Germinal center (tissue), 1 donor: Measurements from ENCODE around the gene LYL1.

ENCODE experiments used
- DNase-seq: peaks from one replicate; pipeline ENCODE4 v3.0.0; 2012; ENCODE audit warnings: mixed read lengths, low spot score

LYL1 gene

DNA sequence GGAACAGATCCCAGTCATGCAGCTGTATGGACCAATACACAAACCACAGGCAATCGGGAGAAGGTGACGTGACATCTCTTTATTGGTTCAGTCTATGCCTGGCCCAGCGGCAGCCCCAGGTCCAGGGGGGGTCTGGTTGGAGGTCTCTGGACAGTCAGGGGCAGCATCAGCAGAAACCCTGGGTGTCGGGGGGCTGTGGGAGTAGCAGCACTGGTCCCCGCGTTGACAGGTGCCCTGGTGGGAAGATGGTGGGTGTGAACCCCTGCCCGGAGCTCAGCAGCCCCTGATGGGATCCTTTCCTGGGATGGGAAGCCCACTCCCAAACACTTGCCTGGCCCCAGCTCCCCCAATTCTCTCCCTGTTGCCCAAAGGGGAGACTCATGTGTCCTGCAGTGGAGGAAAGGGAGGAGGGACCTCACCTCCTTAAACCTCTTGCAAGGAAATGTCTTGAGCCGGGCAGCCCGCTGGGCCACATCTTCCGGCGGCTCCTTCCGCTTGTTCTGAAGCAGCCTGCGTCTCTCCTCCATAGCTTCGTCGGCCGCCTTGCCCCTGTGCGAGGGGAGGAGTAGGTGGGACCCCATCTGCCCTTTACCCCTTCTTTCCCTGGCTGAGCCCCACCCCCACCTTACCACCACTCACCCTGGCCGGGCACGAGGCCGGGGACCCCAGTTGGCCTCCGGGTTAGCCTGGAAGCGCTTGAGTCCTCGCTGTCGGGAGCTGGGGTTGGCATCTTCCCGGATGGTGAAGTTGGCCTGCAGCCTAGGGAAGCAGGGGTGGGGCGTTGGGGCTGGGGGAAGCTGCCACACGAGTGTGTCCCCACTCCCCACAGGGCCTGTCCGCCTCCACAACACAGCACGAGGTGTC lies 2.4 kb upstream of the LYL1 start:
- no peak for DNase-seq

DNA sequence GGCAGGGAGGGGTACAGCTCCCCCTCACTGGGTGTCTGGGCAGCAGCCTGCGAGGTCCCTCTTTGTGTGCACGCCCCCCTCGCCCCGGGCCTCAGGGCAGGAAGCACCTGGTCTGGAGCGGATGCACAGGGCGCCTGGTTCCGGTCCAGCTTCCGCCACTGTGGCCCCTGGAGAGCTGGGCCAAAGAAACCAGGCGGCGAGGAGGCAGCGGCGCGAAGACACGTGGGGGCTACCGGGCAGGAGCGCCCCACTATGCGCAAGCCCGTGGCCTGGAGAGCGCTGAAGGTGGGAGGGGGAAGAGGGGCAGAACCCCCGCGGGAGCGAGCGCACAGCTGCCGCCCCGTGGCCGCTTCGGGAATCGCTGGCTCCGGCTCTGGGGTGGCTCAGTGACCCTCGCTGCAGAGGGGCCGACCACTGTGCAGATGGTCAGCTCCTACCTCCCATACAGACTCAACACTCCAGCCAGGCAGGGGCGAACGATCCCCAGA lies 1.7 kb upstream of the LYL1 start:
- DNase-seq: peak; percentile 95

DNA sequence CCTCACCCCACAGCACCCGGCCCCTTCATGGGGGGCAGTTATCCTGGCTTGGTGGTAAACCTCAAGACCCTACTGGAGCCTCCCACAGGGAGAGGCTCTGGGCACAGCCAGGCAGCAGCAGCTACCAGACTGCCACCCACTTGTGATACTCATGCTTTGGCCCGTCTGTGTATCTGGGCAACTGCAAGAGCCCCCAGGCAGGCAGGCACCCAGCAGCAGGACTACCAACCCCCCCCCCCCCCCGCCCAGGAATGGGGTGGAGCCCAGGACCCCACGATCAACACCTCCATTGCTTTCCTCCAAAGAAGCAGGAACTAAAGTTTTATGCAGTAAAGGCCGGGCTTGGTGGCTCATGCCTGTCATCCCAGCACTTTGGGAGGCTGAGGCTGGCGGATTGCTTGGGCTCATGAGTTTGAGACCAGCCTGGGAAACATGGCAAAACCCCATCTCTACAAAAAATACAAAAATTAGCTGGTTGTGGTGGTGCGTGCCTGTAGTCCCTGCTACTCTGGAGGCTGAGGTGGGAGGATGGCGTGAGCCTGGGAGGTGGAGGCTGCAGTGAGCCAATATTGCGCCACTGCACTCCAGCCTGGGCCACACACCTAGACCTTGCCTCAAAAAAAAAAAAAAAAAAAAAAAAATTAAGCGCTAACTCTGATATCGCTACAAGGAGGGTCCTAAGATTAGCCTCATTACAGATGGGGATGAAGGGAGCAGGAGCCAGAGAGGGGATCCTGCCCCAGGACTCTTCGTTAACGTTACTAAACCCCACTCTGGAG lies 1.1 kb upstream of the LYL1 start:
- no peak for DNase-seq

DNA sequence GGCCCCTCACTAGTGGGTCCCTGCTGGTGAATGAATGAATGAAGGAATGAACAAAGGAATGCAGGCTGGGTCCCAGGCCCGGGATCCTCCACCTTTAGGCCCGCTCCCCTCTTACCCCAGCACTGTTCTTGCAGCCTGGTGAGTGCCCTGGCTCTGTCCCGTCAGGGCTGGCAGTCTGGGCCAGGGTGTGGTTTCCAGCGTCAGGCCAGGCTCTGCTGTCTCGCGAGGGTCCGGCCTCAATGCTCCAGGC lies 317 bp downstream of the LYL1 start:
- DNase-seq: no peak

DNA sequence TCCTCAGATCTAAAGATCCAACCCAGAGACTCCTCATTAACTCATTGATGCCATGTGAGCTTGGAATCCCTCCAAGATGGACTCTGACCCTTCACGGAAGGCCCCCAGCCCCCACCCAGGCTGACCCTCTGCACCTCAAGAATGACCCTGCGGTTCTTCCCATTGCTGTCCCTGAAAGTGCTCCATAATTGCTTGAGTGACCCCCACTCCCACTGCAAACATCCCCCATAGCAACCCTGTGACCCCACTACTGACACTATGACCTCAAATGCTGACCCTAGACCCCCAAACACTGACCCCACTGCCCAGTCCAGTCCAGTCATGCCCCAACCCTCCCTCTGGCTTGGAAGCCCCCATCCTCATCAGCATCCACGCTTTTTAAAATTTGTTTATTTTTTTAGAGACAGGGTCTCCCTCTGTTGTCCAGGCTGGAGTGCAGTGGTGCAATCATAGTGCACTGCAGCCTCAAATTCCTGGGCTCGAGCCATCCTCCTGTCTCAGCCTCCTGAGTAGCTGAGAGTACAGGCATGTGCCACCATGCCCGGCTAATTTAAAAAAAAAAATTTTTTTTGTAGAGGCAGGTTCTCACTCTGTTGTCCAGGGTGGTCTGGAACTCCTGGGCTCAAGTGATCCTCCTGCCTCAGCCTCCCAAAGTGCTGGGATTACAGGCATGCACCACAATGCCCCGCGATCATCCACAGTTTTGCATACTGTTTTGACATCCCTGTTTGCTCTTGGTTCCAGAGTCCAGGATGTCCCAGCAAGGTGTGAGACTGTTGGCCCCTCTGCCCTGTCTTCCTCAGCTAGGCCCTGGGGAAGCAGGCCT lies 855 bp downstream of the LYL1 start:
- DNase-seq: no peak

DNA sequence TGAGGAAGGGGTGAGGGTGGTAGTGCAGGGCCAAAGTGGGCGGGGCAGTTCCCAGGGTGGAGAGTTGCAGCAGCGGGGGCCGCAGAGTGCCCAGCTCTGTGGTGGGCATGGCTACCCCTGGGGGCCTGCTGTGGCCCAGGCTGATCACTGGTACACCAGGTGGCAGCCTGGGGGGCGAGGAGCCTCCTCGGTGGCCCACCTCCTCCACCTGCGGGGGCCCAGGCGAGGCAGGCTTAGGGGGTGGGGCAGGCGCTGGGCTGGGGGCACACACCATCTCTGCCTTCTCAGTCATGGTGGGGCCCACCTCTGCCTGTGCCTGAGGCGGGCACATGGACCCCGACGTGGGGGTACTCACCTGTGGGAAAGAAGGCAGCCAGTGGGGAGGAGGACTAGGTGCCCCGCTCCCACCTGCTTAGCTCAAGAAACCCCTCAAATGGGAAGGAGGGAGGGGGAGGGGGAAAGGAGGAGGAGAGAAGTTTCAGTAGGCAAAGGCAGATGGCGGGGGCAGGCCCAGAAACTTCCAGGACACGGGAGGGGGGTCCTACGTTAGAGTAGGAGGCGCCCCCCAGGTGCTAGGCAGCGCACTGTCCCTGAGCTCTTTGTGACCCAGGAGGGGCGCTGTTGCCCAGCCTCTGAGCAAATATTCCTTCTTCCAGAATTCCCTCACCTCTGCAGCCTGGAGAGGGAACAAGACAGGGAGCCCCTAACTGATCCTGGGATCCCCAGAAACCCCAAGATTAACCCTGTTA lies 1.6 kb downstream of the LYL1 start:
- no peak for DNase-seq

DNA sequence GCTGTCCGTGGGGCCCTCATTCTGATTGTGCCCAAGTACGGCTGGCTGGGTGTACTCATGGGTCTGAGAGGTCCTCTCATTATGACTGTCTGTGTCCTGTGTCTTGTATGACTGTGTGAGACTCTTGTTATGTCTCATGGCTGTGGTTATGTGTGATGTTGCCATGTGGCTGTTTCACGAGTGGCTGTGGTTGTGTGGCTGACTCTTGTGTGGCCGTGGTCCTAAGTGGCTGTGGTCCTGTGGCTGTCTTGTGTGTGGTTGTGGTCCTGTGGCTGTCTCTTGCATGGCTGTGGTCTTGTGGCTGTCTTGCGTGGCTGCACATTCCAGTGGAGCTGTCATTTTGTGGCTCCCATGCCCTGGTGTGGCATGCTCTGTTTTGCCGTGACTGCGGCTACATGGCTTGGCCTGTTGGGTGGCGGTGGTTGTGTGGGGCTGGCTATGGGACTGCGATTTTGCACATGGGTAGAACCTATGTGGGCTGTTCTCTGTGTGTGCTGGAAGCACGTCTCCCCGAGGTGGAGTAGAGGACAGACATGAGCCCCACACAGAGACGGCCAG lies 2.5 kb downstream of the LYL1 start:
- no peak for DNase-seq

DNA sequence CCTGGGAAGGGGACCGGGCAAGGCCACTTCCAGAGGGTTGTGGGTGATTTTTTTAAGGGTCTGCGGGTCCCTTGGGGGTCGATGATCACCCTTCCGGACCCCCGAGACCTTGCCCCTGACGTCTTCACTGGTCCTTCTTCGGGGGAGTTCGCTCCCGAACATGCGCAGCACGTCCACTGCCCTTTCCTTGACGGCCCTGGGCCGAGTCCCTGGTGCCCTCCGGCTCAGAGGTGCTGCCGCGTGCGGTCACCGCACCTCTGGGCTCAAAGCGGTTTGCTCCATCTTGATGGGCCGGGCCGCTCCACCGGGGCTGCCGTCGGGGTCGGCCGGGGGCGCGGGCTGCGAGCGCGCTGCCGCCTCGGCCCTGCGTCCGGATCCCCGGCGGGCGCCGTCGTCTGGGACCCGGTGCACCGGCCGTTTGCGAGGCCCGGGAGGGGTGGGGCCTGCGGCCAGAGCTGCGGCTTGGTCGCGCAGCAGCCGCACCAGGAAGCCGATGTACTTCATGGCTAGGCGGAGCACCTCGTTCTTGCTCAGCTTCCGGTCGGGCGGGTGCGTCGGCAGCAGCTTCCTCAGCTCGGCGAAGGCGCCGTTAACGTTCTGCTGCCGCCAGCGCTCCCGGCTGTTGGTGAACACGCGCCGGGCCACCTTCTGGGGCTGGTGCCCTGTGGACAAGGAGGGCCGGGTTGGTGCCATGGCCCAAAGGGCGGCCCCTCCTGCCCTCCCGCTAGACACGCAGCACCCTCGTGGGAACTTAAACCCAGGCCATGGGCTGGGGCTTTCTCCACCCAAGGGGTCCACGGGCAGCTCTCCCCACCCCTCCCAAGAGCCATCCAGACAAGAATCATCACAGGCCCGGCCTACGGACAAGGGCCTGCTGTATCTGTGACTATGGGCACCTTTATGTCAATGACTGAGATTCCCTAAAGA lies 3.3 kb downstream of the LYL1 start:
- DNase-seq: peak; percentile 76

DNA sequence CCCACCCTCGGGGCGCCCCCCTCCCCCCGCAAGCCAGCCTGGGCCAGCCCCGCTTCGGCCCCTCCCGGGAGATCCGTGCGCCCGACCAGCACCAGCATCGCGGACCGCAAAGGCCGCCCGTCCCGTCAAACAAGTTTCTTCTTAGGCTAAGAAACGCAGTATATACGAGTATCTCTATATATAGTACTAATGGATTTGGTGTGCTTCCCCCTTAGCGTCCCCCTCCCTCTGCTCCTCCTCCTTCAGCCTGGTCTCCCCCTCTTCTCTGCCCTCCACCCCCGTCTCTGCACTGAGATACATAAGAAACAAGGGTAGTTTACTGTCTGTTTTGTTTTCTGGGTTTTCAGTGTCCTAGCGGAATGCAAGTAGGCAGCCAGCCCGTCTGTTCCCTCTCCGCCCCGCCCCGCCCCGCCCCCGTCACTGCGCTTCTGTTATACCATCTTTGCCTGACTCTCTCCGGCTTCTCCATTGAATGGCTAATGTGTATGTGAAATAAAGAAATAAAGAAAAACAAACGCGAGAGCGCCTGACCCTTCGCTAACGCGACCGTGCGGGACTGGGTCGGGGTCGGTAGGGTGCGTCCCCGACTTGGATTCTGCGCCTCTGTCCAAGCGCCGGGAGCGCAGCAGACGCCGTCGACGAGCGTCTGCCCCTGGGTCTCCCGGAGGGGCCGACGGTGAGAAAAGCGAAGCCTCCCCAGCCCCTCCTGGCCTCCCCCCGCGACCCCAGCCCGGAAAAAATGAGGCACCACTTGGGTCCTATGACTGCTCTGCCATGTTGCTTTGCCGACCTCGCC lies 4.2 kb downstream of the LYL1 start:
- DNase-seq: no peak

DNA sequence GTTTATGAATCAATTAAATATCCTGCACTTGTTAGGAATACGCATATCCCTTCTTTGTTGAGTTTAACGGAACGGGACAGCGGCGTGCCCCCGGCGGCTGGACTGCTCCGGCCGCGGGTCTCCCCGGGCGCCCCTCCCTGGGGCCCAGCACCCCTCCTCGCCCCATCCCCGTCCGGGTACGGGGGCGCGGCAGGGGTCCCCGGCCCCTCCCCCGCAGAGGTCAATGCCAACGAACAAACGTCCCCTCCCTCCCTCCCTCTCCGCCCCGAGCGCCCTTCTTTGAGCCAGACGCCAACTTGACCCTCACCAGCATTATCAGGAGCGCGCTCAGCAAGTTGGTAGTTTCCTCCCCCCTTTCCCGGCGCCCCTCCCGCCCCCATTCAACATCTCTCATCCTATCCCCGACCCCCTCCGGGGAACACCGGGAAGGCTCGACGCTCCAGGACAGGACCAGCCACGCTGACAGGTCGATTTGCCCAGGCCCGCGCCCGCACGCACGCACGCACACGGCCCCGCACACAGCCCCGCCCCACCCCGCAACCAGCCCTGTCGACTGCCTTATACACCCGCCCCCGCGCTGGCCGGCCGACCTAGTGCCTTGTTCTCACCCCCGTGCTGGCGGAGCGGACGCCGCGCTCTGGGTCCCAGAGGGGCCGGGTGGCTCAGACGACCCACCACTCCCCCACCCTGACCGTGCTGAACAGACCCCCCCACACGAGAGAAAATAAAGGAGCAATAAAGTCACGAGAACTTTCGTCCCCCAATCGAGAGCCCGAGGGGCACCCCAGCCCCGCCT lies 5.0 kb downstream of the LYL1 start:
- no peak for DNase-seq

DNA sequence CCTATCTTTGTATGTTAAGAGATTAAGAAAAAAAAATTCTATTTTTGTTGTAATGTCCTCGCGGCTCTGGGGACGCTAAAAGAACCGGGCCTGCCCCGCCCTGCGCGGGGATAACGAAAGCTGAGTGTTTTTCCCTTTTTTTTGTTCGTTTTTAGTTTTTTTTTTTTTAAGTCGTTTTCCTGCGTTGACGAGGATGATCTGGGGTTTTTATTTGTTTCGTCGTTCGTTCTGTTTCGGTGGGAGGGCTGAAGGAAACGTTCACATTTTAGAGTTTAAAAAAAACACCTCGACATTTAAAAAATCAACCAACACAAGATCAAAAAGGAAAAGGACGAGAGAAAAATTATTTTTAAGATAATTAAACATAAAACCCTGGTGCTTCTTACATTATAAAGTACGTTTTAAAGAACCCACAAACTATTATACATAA lies 5.6 kb downstream of the LYL1 start:
- no peak for DNase-seq

DNA sequence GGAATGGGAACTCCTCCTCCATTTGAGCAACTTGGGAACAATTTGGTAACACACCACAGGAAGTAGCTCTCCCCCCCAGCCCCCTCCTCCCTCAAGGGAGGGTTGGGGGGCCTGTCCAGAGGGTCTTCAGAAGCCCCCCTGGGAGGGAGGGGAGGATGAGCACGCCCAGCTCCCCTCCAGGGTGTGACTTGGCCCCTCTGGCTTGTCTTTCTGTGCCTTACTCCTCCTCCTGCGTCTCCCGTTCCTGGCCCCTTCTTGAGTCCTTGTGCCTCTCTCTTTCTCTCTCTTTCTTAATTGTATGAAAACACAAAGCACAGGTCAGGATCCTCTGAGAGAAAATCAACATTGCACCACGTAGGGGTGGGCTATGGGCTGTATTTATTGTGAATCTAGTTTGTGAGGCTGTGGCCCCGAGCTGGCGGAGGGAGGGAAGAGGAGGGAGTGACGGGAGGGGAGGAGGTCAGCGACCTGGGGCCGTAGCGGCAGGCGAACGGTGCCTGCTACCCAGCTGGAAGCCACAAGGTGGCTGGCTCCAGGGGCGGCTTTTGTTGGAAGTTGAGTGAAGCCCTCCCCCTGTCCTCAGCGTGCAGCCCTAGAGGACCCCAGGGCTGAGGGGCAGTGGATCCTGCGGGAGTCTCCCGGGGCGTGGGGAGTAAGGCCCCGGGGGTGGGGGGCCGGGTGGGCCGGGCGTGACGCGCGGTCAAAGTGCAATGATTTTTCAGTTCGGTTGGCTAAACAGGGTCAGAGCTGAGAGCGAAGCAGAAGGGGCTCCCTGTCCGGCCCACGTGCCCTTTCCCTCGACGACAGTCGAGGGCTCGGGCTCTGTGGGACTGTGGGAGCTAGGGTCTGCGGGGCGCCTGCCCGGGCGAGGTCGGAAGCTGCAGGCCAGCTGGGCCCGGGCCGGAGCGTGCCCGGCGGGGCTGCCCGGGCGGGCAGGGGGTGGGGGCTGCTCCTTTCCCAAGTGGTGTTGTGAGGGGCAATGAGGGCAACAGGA lies 6.4 kb downstream of the LYL1 start:
- DNase-seq: no peak

DNA sequence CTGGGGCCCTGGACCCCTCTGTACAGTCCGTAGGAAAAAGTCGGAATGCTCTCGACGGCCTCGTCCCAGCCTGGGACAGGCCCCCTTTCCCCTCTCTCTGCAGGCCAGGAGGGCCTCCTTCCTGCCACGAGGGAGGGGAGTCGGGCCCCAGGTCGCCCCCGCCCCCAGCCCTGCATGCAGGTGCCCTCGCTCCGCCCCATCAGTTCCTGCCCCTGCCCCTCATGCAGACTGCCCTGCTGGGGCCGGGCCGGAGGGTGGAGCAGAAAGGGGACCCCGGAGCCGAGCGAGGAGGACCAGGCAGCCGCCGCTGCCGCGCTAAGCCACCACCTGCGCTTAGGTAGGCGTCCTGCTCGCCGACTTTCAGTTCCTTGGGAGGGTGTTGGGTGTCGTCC lies 7.3 kb downstream of the LYL1 start:
- DNase-seq: peak; percentile 72

DNA sequence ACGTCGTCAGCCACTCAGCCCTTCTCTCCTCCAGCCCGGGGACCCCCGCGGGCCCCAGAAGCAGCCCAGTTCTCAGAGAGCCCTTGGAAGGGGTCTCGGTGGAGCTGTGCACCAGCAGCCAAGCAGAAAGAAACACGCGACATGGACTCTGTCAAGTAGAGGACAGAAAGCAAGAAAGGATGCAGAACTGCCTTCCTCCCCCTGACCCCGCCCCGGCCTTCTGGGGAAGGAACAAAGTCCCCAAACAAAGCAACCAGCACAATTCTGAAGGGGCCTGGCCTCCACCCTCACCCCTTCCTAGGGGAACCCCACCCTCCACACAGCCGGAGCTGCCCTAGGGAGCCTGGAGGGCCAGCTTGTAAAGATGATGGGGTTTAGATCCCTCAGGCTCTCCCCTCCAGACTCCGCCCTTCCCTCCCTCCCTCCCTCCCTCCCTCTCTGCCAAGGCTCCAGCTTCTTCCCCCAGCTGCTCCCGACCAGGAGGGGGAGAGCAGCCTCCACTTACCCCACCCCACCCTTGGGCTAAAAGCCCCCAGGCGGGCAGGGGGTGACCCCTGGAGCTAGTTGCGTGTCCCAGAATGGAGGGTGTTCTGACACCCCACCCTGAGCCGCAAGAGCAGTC lies 7.8 kb downstream of the LYL1 start:
- no peak for DNase-seq

DNA sequence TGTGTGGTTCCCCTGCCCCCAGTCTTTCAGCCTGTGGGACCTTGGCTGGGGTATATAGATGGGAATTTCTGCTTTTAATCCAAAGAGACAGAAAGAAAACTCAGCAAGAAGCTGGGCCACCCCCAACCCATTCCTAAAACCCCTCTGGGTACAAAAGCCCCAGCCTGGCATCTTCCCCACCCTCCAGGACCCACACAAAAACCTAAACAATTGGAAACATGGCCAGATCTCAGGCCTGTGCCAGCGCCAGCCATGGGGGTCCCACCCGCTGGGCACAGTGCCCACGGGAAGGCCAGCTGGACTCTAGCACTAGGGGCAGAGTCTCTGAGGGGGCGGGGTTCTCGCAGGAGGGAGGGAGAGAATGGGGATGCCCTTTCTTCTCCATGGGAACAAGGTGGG lies 8.6 kb downstream of the LYL1 start:
- DNase-seq: no peak

DNA sequence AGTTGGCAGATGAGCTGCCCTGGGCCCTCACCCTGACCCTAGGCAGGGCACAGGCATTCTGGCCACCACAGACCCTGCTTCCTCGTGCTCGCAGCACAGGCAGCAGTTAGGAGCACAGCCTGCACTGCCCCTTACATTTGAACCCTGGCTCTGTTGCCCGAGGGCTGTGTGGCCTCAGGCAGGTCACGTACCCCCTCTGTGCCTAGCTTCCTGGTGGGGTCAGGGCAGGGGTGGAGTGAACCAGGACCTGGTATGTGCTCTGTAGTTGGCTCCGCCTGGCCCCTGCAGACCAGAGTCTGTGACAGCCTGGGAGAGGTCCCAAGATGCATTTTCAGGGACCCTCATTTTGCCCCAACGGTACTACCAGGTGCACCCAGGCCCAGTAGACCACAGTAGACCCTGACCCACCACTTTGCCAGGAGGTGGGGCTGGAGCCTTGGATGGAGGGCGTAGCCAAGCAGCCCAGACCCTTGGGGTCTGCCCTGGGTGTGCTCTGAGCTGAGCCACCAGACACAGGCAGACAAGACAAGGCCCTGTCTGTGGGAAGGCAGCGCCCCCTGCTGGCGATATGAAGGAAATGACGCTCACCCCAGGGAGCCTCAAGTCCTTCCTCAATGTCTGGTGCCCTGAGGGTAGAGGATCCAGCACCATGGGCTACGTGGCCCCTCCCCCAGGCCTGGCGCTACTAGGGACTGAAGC lies 9.1 kb downstream of the LYL1 start:
- DNase-seq: peak; percentile 90
